ENCODE measurements around the gene JAKMIP2.

The JAKMIP2 gene

DNA sequence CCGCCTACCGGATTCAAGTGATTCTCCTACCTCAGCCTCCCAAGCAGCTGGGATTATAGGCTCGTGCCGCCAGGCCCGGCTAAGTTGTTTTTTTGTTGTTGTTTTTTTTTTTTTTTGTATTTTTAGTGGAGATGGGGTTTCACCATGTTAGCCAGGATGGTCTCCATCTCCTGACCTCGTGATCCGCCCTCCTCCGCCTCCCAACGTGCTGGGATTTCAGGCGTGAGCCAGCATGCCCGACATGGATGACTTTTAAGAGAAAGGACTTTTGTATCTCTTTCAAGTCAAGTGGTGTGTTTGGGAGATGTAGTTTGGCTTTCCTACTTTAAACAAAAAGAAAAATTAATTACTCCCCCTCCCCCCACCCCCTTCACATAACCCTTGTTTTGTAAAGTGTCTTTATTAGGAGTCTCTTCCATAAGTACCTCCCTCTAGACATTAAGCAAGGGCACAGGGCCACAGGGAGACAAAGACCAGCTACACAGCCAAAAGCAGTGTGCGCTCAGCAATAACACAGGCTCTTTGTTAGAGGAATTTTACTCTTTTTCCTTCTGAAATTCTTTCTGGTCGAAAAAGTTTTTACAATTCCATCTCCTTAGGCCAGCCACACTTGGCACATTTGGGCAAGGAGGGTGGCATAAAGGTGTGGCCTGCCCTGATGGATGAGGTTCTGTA lies 31.2 kb downstream of the JAKMIP2 start:
- TF ChIP-seq, protein P1, sequence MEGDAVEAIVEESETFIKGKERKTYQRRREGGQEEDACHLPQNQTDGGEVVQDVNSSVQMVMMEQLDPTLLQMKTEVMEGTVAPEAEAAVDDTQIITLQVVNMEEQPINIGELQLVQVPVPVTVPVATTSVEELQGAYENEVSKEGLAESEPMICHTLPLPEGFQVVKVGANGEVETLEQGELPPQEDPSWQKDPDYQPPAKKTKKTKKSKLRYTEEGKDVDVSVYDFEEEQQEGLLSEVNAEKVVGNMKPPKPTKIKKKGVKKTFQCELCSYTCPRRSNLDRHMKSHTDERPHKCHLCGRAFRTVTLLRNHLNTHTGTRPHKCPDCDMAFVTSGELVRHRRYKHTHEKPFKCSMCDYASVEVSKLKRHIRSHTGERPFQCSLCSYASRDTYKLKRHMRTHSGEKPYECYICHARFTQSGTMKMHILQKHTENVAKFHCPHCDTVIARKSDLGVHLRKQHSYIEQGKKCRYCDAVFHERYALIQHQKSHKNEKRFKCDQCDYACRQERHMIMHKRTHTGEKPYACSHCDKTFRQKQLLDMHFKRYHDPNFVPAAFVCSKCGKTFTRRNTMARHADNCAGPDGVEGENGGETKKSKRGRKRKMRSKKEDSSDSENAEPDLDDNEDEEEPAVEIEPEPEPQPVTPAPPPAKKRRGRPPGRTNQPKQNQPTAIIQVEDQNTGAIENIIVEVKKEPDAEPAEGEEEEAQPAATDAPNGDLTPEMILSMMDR (IDR thresholded peaks at IDR 0.05; ENCODE audit: insufficient read depth, low read depth, low read length, missing control alignments) = no peak
- DNase-seq (ENCODE audit: low read depth) = no peak
- H3K4me3 ChIP-seq (ENCODE audit: low read length) = no peak overlapping the region

GRCh38 chr5:147750065-147750464 lies 32.5 kb downstream of the JAKMIP2 start:
- DNase-seq (ENCODE audit: low read depth) = no peak
- H3K4me3 ChIP-seq (ENCODE audit: low read length) = no peak overlapping the region
- TF ChIP-seq, protein P1 (IDR thresholded peaks at IDR 0.05; ENCODE audit: insufficient read depth, low read depth, low read length, missing control alignments) = no peak

- DNase-seq (ENCODE audit: low read depth) = no peak
- TF ChIP-seq, protein P1 (IDR thresholded peaks at IDR 0.05; ENCODE audit: insufficient read depth, low read depth, low read length, missing control alignments) = no peak
- no peak overlapping the region for H3K4me3 ChIP-seq (ENCODE audit: low read length)
These were observed 33.9 kb downstream of the JAKMIP2 start for GRCh38 chr5:147748590-147748989.

DNA sequence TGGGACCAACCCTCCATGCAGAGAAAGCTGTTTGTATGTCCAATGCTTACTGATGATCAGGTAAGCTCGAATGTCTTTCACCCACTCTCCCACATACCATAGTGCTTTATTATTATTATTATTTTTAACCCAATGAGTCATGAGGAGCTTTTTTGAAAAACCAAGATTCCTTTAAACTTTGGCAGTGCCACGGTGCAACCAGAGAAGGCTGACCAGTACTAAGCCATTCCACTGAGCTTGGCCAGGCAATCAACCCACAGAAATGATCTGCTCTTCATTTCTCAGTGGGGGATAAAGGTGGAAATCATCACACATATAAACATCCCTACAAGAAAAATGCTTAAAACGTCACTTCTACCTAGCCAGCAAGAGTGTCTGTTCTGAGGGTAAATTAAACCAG lies 35.5 kb downstream of the JAKMIP2 start:
- TF ChIP-seq, protein P1 (IDR thresholded peaks at IDR 0.05; ENCODE audit: insufficient read depth, low read depth, low read length, missing control alignments) = no peak
- H3K4me3 ChIP-seq (ENCODE audit: low read length) = no peak overlapping the region
- no peak for DNase-seq (ENCODE audit: low read depth)

DNA sequence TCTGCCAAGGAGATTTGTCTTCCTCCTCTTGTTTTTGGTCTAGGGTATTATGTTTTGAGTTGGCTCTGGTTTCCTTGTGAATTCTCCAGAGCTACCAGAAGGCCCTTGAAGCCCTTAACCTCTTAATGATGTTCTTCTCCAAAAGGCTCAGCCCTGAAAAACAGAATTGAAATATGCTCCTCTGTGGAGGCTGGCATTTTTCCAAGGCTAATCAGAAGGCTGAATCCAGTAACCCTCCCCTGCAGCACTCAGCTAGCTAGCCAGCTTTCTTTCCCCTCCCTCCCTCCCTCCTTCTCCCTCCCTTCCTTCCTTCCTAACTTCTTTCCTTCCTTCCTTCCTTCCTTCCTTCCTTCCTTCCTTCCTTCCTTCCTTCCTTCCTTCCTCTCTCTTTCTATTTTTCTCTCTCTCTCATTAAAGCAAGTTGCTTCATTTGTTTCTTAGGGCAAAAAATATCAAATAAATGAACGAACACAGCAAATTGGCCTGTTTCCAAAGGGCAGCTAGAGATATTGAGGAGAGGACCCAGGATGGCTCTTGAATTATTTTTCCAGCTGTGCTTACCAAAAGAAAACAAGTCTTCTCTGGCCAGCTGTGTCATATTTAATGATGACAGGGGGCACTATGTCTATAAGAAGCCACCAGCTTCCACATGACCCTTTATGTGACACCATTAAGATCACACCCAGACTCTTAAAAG lies 38.7 kb downstream of the JAKMIP2 start:
- DNase-seq (ENCODE audit: low read depth) = no peak
- TF ChIP-seq, protein P1 (IDR thresholded peaks at IDR 0.05; ENCODE audit: insufficient read depth, low read depth, low read length, missing control alignments) = no peak
- H3K4me3 ChIP-seq (ENCODE audit: low read length) = no peak overlapping the region

DNA sequence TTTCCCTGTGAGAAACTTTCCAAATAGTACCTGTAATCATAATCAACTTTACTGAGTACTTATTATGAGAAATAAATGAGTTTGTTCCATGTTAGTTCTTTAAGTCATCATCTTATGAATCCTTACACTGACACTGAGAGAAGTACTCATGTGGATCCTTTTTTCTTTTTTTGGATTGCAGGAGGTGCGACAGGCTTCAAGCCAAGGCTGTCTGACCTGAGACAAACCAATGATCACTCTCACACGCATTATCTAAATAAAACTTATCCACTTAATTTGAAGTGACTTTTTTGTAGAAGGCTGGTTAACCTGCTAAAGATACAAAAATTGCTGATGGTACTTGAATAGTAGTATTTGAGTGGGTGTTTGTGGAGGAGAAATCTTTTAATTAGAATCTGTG lies 39.5 kb downstream of the JAKMIP2 start:
- no peak for DNase-seq (ENCODE audit: low read depth)
- TF ChIP-seq, protein P1 (IDR thresholded peaks at IDR 0.05; ENCODE audit: insufficient read depth, low read depth, low read length, missing control alignments) = no peak

More for the DNA sequence above, 39.5 kb downstream of the JAKMIP2 start:
- no peak overlapping the region for H3K4me3 ChIP-seq (ENCODE audit: low read length)

Data from epithelial cell of esophagus (primary cell).